Stimulated activated CD8-positive, alpha-beta memory T cell treated with anti-CD3 and anti-CD28 coated beads, Interleukin-4, amount 100 ng/mL, for 4 hours (primary cell): ENCODE results near the gene ALOX15.
"Not testable (repeated sequence)": the region's sequence is repeated elsewhere in the genome, so short reads cannot be mapped to it uniquely, and the experiment has no call there.

ENCODE experiments used
- DNase-seq, 2 donors: peaks; one replicate each; pipeline ENCODE4 v3.0.0-alpha.2; 2020; ENCODE audit warnings: low read depth in 2 of 2, low spot score in 1 of 2

ALOX15 gene

GRCh38 chr17:4594931-4595684, 46.4 kb downstream of the ALOX15 start:
- DNase-seq, result no peak

GRCh38 chr17:4594406-4594805, 47.1 kb downstream of the ALOX15 start:
- no peak for DNase-seq

GRCh38 chr17:4593021-4593421, 48.5 kb downstream of the ALOX15 start:
- no peak for DNase-seq

- no peak for DNase-seq
Observed at GRCh38 chr17:4592240-4593005, 49.1 kb downstream of the ALOX15 start.

- DNase-seq, result no peak
Observed at GRCh38 chr17:4591529-4591928, 49.9 kb downstream of the ALOX15 start.

GRCh38 chr17:4590981-4591453, 50.5 kb downstream of the ALOX15 start:
- DNase-seq, result no peak

- not testable (repeated sequence) for DNase-seq
Observed at GRCh38 chr17:4590042-4590441, 51.4 kb downstream of the ALOX15 start.

GRCh38 chr17:4588898-4589625, 52.4 kb downstream of the ALOX15 start:
- DNase-seq, result no peak

GRCh38 chr17:4588391-4588790, 53.1 kb downstream of the ALOX15 start:
- DNase-seq, result no peak

- DNase-seq, result no peak
Observed at GRCh38 chr17:4587803-4588202, 53.7 kb downstream of the ALOX15 start.

GRCh38 chr17:4587195-4587594, 54.3 kb downstream of the ALOX15 start:
- no peak for DNase-seq

- DNase-seq, result no peak
Observed at GRCh38 chr17:4586043-4586442, 55.4 kb downstream of the ALOX15 start.

GRCh38 chr17:4585638-4585994, 55.9 kb downstream of the ALOX15 start:
- no peak for DNase-seq

- DNase-seq, result no peak
Observed at GRCh38 chr17:4584917-4585637, 56.4 kb downstream of the ALOX15 start.

GRCh38 chr17:4584101-4584916, 57.2 kb downstream of the ALOX15 start, which contains the start of gene SMTNL2:
Gene SMTNL2 (plus strand): TSS chr17:4584529. CDS start chr17:4584606, 77 bp downstream.
- no peak for DNase-seq

- DNase-seq, result no peak
Observed at GRCh38 chr17:4583782-4584100, 57.7 kb downstream of the ALOX15 start.

- DNase-seq, result no peak
Observed at GRCh38 chr17:4583206-4583605, 58.3 kb downstream of the ALOX15 start.

GRCh38 chr17:4582691-4583090, 58.8 kb downstream of the ALOX15 start:
- DNase-seq, result no peak

- DNase-seq, result no peak
Observed at GRCh38 chr17:4582101-4582501, 59.4 kb downstream of the ALOX15 start.
